Measurements from ENCODE around the gene KIF5A.
"Not testable (repeated sequence)": the region's sequence is repeated elsewhere in the genome, so short reads cannot be mapped to it uniquely, and the experiment has no call there.

The KIF5A gene

DNA sequence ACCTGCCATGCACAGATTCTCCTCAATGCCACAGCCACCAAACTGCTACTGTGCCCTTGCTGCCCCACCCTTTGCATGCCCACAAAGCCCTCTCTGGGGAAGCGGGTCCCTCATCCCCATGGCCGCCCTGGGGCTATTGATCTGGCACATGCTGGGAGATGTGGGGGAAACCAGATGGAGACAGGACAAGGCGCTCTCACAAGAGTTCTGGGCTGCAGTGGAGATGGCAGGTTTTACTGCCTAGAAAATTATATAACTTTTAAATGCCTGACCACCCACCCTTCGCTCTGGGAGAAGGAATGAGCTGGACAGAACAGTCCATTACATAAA lies 30.6 kb downstream of the KIF5A start:
- no peaks in the 10 kb centered on the region for H3K36me3 ChIP-seq (ENCODE audit: control insufficient read depth in 5 of 5, insufficient read depth in 5 of 5, low read length in 5 of 5)

DNA sequence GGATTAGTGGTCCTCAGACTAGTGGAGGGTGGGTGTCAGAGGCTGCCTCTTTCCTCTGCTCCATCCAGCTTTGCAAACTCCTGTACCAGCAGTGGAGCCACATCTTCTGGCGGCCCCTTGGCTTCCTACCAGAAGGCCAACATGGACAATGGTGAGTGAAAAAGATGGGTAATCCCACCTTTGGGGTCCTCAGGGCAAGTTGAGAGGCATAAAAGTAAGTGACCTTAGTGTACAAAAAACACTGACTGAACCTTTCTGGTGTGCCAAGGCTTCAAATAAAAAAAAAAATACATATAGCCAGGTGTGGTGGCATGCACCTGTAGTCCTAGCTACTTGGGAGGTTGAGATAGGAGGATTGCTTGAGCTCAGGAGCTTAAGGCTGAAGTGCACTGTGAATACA lies 32.0 kb downstream of the KIF5A start:
- Histone ChIP-seq H3K36me3 (ENCODE audit: control insufficient read depth in 5 of 5, insufficient read depth in 5 of 5, low read length in 5 of 5) (no peaks in the 10 kb centered on the region), H3K9me3 (ENCODE audit: control insufficient read depth in 5 of 5, low read length in 5 of 5) (no peaks in the 10 kb centered on the region), H3K4me1 (ENCODE audit: control insufficient read depth in 5 of 5, insufficient read depth in 5 of 5, low read length in 5 of 5) (no peaks in the 10 kb centered on the region), H3K4me3 (ENCODE audit: low read depth in 1 of 5, low read length in 5 of 5) (no peak overlapping the region), H3K9ac (ENCODE audit: low read length in 5 of 5) (no peak overlapping the region), H3K27me3 (ENCODE audit: control insufficient read depth in 5 of 5, insufficient read depth in 4 of 5, low read length in 5 of 5) (peaks cover 0 to 10% (median 0%) of the 10 kb centered on the region in 5 donors), H3K27ac (ENCODE audit: low read depth, low read length) (no peak overlapping the region)

More for the DNA sequence above, 30.6 kb downstream of the KIF5A start:
- Histone ChIP-seq H3K9me3 (ENCODE audit: control insufficient read depth in 5 of 5, low read length in 5 of 5) (no peaks in the 10 kb centered on the region), H3K4me1 (ENCODE audit: control insufficient read depth in 5 of 5, insufficient read depth in 5 of 5, low read length in 5 of 5) (no peaks in the 10 kb centered on the region), H3K27ac (ENCODE audit: low read depth, low read length) (no peak overlapping the region), H3K27me3 (ENCODE audit: control insufficient read depth in 5 of 5, insufficient read depth in 4 of 5, low read length in 5 of 5) (peaks cover 0 to 7% (median 3%) of the 10 kb centered on the region in 5 donors), H3K4me3 (ENCODE audit: low read depth in 1 of 5, low read length in 5 of 5) (no peak overlapping the region), H3K9ac (ENCODE audit: low read length in 5 of 5) (no peak overlapping the region)

- no peak overlapping the region for H3K4me3 ChIP-seq (ENCODE audit: low read depth in 1 of 5, low read length in 5 of 5)
- no peaks in the 10 kb centered on the region for H3K4me1 ChIP-seq (ENCODE audit: control insufficient read depth in 5 of 5, insufficient read depth in 5 of 5, low read length in 5 of 5)
- H3K27ac ChIP-seq (ENCODE audit: low read depth, low read length), result no peak overlapping the region
- no peaks in the 10 kb centered on the region for H3K36me3 ChIP-seq (ENCODE audit: control insufficient read depth in 5 of 5, insufficient read depth in 5 of 5, low read length in 5 of 5)
- no peaks in the 10 kb centered on the region for H3K9me3 ChIP-seq (ENCODE audit: control insufficient read depth in 5 of 5, low read length in 5 of 5)
- H3K27me3 ChIP-seq (ENCODE audit: control insufficient read depth in 5 of 5, insufficient read depth in 4 of 5, low read length in 5 of 5), result peaks cover 0 to 10% (median 0%) of the 10 kb centered on the region in 5 donors
- H3K9ac ChIP-seq (ENCODE audit: low read length in 5 of 5), result no peak overlapping the region
Observed at GRCh38 chr12:57582440-57582839, 32.6 kb downstream of the KIF5A start.

GRCh38 chr12:57583008-57583831 lies 33.4 kb downstream of the KIF5A start:
- H3K27ac ChIP-seq (ENCODE audit: low read depth, low read length), result no peak overlapping the region
- no peaks in the 10 kb centered on the region for H3K36me3 ChIP-seq (ENCODE audit: control insufficient read depth in 5 of 5, insufficient read depth in 5 of 5, low read length in 5 of 5)
- no peak overlapping the region for H3K9ac ChIP-seq (ENCODE audit: low read length in 5 of 5)
- H3K27me3 ChIP-seq (ENCODE audit: control insufficient read depth in 5 of 5, insufficient read depth in 4 of 5, low read length in 5 of 5), result peaks cover 0 to 11% (median 5%) of the 10 kb centered on the region in 5 donors
- H3K4me1 ChIP-seq (ENCODE audit: control insufficient read depth in 5 of 5, insufficient read depth in 5 of 5, low read length in 5 of 5), result no peaks in the 10 kb centered on the region
- no peaks in the 10 kb centered on the region for H3K9me3 ChIP-seq (ENCODE audit: control insufficient read depth in 5 of 5, low read length in 5 of 5)
- no peak overlapping the region for H3K4me3 ChIP-seq (ENCODE audit: low read depth in 1 of 5, low read length in 5 of 5)

- Histone ChIP-seq H3K27me3 (ENCODE audit: control insufficient read depth in 5 of 5, insufficient read depth in 4 of 5, low read length in 5 of 5) (peaks cover 0 to 12% (median 6%) of the 10 kb centered on the region in 5 donors), H3K9me3 (ENCODE audit: control insufficient read depth in 5 of 5, low read length in 5 of 5) (no peaks in the 10 kb centered on the region), H3K4me1 (ENCODE audit: control insufficient read depth in 5 of 5, insufficient read depth in 5 of 5, low read length in 5 of 5) (no peaks in the 10 kb centered on the region), H3K9ac (ENCODE audit: low read length in 5 of 5) (no peak overlapping the region), H3K27ac (ENCODE audit: low read depth, low read length) (no peak overlapping the region), H3K36me3 (ENCODE audit: control insufficient read depth in 5 of 5, insufficient read depth in 5 of 5, low read length in 5 of 5) (no peaks in the 10 kb centered on the region), H3K4me3 (ENCODE audit: low read depth in 1 of 5, low read length in 5 of 5) (no peak overlapping the region)
Observed at GRCh38 chr12:57584050-57584449, 34.2 kb downstream of the KIF5A start.

DNA sequence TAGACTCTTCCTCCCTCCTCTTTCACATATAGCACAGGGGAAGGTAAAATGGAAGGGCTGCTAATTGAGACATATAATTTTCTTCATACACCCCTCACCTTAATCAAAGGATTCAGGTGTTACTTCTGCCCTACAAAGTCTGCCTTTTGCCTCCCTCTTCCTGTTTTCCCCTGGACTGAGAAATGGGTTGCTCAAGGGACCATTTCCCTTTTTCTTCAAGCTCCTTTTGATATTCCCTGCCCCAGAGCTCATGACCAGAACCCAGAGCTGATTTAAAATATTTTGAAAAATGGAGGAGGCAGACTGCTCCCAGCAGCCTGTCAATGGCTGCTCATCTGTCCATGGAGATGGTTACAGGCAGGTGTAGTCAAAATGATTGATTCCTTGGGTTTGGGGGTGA lies 34.8 kb downstream of the KIF5A start:
- H3K36me3 ChIP-seq (ENCODE audit: control insufficient read depth in 5 of 5, insufficient read depth in 5 of 5, low read length in 5 of 5), result no peaks in the 10 kb centered on the region
- H3K4me3 ChIP-seq (ENCODE audit: low read depth in 1 of 5, low read length in 5 of 5), result no peak overlapping the region
- no peak overlapping the region for H3K27ac ChIP-seq (ENCODE audit: low read depth, low read length)
- peaks cover 0 to 12% (median 6%) of the 10 kb centered on the region in 5 donors for H3K27me3 ChIP-seq (ENCODE audit: control insufficient read depth in 5 of 5, insufficient read depth in 4 of 5, low read length in 5 of 5)
- no peaks in the 10 kb centered on the region for H3K4me1 ChIP-seq (ENCODE audit: control insufficient read depth in 5 of 5, insufficient read depth in 5 of 5, low read length in 5 of 5)
- no peaks in the 10 kb centered on the region for H3K9me3 ChIP-seq (ENCODE audit: control insufficient read depth in 5 of 5, low read length in 5 of 5)
- no peak overlapping the region for H3K9ac ChIP-seq (ENCODE audit: low read length in 5 of 5)

DNA sequence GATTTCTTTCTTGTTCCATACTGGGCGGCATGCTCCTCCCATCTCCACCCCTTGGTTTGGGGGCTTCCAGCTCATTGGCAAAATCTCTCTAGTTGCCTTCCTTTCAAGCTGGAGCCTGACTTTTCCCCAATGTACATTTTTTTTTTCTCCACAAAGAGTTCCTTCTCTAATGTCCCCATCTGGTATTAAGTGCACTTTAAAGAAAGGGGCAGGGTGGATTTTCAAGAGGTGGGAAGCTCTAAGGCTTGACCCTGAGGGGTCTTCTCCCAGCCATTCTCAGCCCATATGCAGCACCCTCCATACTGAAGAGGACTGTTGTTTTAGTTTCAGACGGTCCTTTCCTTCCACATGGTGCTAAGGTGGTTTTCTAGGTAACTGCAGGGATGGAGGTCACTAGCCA lies 35.3 kb downstream of the KIF5A start:
- no peaks in the 10 kb centered on the region for H3K9me3 ChIP-seq (ENCODE audit: control insufficient read depth in 5 of 5, low read length in 5 of 5)
- H3K27me3 ChIP-seq (ENCODE audit: control insufficient read depth in 5 of 5, insufficient read depth in 4 of 5, low read length in 5 of 5), result peaks cover 0 to 12% (median 6%) of the 10 kb centered on the region in 5 donors
- no peak overlapping the region for H3K27ac ChIP-seq (ENCODE audit: low read depth, low read length)
- H3K9ac ChIP-seq (ENCODE audit: low read length in 5 of 5), result no peak overlapping the region
- no peak overlapping the region for H3K4me3 ChIP-seq (ENCODE audit: low read depth in 1 of 5, low read length in 5 of 5)
- H3K36me3 ChIP-seq (ENCODE audit: control insufficient read depth in 5 of 5, insufficient read depth in 5 of 5, low read length in 5 of 5), result no peaks in the 10 kb centered on the region
- no peaks in the 10 kb centered on the region for H3K4me1 ChIP-seq (ENCODE audit: control insufficient read depth in 5 of 5, insufficient read depth in 5 of 5, low read length in 5 of 5)

DNA sequence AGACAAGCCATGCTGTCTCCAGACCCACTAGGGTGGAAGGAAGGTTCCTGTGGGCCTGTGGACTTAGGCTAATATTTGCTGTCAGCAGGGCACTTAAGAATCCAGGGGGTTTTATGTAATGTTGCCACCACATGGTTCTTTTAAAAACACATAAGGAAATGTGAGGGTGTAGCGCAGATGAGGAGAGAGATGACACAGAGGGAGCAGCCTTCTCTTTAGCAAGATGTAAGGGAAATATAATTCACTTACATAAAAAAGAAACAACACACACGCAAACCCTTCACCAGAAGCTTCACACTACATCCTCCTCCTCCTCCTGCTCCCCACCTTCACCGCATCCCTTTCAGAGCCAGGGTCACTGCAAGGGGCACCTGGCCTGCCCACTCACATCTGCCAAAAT lies 36.3 kb downstream of the KIF5A start:
- Histone ChIP-seq H3K27ac (ENCODE audit: low read depth, low read length) (no peak overlapping the region), H3K4me1 (ENCODE audit: control insufficient read depth in 5 of 5, insufficient read depth in 5 of 5, low read length in 5 of 5) (peaks cover 2 to 8% (median 8%) of the 10 kb centered on the region in 5 donors), H3K36me3 (ENCODE audit: control insufficient read depth in 5 of 5, insufficient read depth in 5 of 5, low read length in 5 of 5) (no peaks in the 10 kb centered on the region), H3K27me3 (ENCODE audit: control insufficient read depth in 5 of 5, insufficient read depth in 4 of 5, low read length in 5 of 5) (peaks cover 0 to 10% (median 6%) of the 10 kb centered on the region in 5 donors), H3K9me3 (ENCODE audit: control insufficient read depth in 5 of 5, low read length in 5 of 5) (no peaks in the 10 kb centered on the region), H3K4me3 (ENCODE audit: low read depth in 1 of 5, low read length in 5 of 5) (no peak overlapping the region), H3K9ac (ENCODE audit: low read length in 5 of 5) (no peak overlapping the region)

DNA sequence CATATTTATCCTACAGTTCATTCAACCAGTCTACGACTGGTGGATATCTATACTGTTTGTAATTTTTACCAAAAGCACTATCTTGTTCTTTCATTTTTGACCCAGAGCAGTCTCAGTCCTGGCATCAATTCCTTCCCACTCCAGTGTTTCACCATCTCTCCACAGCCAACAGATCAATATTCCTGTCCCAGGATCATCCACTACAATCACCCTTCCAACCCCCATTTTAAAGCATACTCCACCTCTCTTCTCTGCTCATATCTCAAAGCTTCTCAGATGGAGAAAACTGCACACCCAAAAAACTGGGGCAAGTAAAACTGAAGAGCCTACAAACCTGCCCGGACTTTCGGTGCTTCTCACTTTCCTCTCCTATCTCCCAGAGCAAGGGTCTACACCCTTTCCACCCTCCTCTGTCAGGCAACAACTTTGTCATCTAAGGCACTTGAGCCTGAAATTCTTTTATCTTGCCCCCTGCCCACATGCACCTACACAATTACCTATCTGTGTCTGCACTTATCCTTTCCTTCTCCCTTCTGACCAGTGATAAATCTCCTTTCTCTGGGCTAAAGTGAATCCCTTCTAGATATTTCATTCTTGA lies 37.1 kb downstream of the KIF5A start:
- Histone ChIP-seq H3K9me3 (ENCODE audit: control insufficient read depth in 5 of 5, low read length in 5 of 5) (no peaks in the 10 kb centered on the region), H3K36me3 (ENCODE audit: control insufficient read depth in 5 of 5, insufficient read depth in 5 of 5, low read length in 5 of 5) (no peaks in the 10 kb centered on the region), H3K27me3 (ENCODE audit: control insufficient read depth in 5 of 5, insufficient read depth in 4 of 5, low read length in 5 of 5) (peaks cover 0 to 10% (median 3%) of the 10 kb centered on the region in 5 donors), H3K4me1 (ENCODE audit: control insufficient read depth in 5 of 5, insufficient read depth in 5 of 5, low read length in 5 of 5) (peaks cover 2 to 16% (median 16%) of the 10 kb centered on the region in 5 donors), H3K4me3 (ENCODE audit: low read depth in 1 of 5, low read length in 5 of 5) (no peak overlapping the region), H3K9ac (ENCODE audit: low read length in 5 of 5) (no peak overlapping the region), H3K27ac (ENCODE audit: low read depth, low read length) (no peak overlapping the region)

DNA sequence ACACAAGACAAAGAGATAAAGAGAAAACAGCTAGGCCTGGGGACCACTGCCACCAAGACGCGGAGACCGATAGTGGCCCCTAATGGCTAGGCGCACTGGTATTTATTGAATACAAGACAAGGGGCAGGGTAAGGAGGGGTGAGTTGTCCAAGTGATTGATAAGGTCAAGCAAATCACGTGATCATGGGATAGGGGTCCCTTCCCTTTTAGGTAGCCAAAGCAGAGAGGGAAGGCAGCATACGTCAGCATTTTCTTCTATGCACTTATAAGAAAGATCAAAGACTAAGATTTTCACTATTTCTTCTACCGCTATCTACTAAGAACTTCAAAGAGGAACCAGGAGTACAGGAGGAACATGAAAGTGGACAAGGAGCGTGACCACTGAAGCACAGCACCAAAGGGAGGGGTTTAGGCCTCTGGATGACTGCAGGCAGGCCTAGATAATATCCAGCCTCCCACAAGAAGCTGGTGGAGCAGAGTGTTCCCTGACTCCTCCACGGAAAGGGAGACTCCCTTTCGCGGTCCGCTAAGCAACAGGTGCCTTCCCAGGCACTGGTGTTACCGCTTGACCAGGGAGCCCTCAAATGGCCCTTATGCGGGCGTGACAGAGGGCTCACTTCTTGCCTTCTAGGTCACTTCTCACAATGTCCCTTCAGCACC lies 39.2 kb downstream of the KIF5A start:
- H3K27ac ChIP-seq (ENCODE audit: low read depth, low read length); H3K9ac ChIP-seq (ENCODE audit: low read length in 5 of 5); H3K27me3 ChIP-seq (ENCODE audit: control insufficient read depth in 5 of 5, insufficient read depth in 4 of 5, low read length in 5 of 5); H3K36me3 ChIP-seq (ENCODE audit: control insufficient read depth in 5 of 5, insufficient read depth in 5 of 5, low read length in 5 of 5); H3K9me3 ChIP-seq (ENCODE audit: control insufficient read depth in 5 of 5, low read length in 5 of 5); H3K4me3 ChIP-seq (ENCODE audit: low read depth in 1 of 5, low read length in 5 of 5): not testable (repeated sequence)
- H3K4me1 ChIP-seq (ENCODE audit: control insufficient read depth in 5 of 5, insufficient read depth in 5 of 5, low read length in 5 of 5), result peaks cover 2 to 18% (median 17%) of the 10 kb centered on the region in 5 donors
